Occipital lobe (tissue), 2 donors: ENCODE measurements around the gene CTRB1. TPM values are rescaled to one million over a fixed set of nuclear protein-coding genes. Genes with fewer than 3 reads are reported as not detected.
"Not testable (repeated sequence)": the region's sequence is repeated elsewhere in the genome, so short reads cannot be mapped to it uniquely, and the experiment has no call there.

Experiments used
- DNase-seq: peaks from one replicate; lab custom pipeline; 2025; lab: John Stamatoyannopoulos, UW
- total RNA-seq: library from RNA; depleted of rRNA; stranded (reverse); fragments of >200 nt; gene quantifications from one replicate; pipeline ENCODE4 v1.2.3, GENCODE V29; 2014

Gene CTRB1
- total RNA-seq, 1 donor from 2014 or later: not detected

DNA sequence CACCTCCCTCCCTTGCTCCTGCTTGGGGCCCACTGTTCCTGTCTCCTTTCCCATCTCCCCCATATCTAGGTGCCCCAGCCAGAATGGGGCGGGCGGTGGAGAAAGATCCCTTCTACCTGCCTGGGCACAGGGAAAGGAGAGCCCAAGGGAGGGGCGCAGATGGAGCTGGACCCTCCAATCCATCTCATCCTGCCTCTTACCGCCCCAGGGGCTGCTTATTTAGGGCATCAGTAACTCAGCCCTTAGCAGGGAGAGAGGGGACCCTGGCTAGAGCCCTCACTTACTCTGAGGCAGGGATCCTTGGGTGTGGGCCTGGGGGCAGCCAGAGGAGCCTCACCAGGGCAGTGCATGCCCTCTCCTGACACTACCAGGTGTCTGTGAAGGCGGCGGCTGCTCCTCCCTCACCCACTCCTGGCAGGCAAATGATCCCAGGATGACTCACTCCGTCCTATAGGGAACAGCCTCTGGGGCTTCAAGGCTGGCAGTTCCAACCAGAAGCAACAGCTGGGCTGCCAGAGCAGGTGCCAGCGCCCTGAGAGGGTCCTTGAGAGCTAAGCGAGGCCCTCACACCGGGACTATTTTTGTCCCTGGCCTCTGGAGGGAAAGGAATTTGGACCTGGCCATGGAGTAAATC lies 49.0 kb downstream of the CTRB1 start:
- peak; percentile 43 for DNase-seq

DNA sequence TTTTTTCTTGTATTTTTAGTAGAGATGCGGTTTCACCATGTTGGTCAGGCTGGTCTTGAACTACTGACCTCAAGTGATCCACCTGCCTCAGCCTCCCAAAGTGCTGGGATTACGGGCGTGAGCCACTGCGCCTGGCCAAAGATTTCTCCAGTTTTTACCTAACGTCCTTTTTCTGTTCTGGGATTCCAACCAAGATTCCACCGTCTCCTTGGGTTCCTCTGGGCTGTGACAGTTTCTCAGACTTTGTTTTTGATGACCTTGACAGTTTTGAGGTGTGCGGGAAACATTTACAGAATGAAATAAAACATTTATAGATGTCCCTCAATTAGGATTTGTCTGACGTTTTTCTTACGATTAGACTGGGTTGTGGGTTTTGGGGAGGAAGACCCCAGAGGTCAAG lies 50.6 kb downstream of the CTRB1 start:
- DNase-seq: not testable (repeated sequence)

DNA sequence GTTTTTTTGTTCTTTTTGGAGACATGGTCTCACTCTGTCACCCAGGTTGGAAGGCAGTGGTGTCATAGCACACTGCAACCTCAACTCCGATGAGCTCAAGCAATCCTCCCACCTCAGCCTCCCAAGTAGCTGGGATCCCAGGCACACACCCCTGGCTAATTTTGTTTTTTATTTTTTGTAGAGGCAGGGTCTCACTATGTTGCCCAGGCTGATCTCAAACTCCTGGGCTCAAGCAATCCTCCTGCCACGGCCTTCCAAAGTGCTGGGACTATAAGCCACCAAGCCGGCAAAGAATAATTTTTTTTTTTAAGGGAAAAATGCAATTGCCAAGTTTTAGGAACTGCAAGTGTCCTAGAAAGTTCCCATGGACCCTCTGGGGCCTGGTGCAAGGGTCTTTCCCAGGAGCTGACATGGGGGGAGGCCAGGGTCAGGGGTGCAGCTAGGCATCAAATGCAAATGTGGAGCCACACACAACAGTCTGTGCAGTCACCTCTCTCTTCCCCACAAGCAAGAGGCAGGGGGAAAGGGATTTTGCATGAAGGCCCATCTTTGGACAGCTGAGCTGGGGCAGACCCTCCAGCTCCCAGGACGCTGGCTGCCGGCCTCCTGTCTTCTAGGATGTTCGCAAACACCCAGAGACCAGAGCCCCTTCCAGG lies 52.8 kb downstream of the CTRB1 start:
- DNase-seq: no peak

DNA sequence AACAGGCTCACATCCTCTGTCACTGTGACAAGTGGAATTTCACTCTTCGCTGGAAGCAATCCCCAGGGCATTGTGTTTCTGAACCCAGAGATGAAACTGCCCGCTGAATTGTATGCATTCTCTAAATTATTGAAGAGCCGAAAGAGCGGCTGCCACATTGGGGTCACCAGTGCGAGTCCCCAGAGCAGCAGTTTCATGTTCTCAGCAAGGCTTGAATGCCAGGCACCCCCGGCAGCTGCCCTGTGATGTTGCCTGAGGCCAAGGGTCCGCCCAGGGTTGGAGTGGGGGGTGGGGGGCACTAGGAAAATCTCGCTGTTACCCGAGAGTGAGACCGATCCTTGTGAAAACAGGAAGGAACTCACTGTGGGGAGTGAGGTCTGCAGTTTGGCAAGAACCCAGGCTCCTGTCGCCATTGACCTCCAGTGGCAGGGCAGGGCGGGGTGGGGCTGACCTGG lies 53.3 kb downstream of the CTRB1 start:
- no peak for DNase-seq

DNA sequence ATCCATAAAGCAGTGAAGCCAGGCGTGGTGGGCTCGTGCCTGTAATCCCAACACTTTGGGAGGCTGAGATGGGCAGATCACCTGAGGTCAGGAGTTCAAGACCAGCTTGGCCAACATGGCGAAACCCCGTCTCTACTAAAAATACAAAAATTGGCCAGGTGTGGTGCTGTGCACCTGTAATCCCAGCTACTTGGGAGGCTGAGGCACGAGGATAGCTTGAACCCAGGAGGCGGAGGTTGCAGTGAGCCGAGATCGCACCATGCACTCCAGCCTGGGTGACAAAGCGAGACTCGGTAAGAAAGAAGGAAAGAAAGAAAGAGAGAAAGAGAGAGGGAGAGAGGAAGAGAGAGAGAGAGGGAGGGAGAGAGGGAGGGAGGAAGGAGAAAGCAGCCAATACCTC lies 53.8 kb downstream of the CTRB1 start:
- not testable (repeated sequence) for DNase-seq

DNA sequence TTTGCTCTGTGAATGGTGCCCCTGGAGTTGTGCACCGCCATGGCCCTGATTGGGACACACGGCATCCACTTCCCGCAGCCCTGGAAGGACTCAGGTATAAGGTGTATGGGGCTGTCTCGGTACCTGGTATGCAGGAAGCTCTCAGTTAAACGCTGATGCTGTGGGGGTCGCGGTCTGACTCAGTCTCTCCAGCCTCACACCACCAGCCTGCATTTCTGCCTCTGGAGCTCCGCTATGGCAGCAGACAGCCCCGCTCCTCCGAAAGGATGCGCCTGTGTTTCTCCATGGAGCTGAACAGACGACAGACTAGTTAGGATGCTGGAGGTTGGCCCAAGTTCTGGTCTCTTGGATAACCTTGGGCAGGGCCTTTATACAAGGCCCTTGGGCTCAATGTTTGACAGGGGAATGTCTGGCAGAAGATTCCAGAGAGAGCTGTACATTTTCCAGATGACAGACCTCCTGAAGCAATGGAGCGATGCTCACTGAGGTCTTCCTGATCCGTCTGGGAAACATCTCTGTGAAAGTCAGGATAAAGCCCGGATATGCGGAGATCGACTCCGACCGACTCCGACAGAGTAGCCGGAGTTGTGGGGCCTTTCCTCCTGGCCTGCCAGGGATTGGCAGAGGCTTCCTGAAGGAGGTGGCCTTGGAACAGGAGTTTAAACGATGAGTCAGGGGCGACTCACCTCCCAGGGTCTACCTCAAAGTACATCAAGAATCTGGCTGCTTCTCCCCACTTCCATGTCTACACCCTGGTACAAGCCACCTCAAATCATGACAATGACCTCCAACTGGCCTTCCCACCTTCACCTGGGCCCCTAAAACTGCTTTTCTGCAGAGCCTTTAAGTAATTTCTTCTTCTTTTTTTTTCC lies 54.5 kb downstream of the CTRB1 start:
- DNase-seq: no peak

Other genes with a start within 250 kb of the CTRB1 start
- 18.7 TPM for gene WDR59, start 233.9 kb upstream of the CTRB1 start, total RNA-seq
- 19.5 TPM for gene ZNRF1, start 220.0 kb upstream of the CTRB1 start, total RNA-seq
- 0.31 TPM for gene LDHD, start 102.2 kb upstream of the CTRB1 start, total RNA-seq
- 64.4 TPM for gene ZFP1, start 70.5 kb upstream of the CTRB1 start, total RNA-seq
- gene CTRB2, start 11.8 kb upstream of the CTRB1 start, total RNA-seq: not detected
- 15.4 TPM for gene BCAR1, start 32.6 kb downstream of the CTRB1 start, total RNA-seq
- 37.3 TPM for gene CFDP1, start 214.5 kb downstream of the CTRB1 start, total RNA-seq
- 30.7 TPM for gene TMEM170A, start 245.7 kb downstream of the CTRB1 start, total RNA-seq